GM19467 (cell line): ENCODE data around the gene MICAL2.

Source experiments
- ATAC-seq: cut with Tn5 transposase; IDR thresholded peaks from one replicate; pipeline ENCODE4 v1.9.1; 2021; ENCODE audit warnings: mild to moderate bottlenecking, moderate library complexity; ENCODE audit not compliant: unreplicated experiment

The MICAL2 gene

GRCh38 chr11:12222055-12222792 lies 111.8 kb downstream of the MICAL2 start:
- ATAC-seq: no peak

DNA sequence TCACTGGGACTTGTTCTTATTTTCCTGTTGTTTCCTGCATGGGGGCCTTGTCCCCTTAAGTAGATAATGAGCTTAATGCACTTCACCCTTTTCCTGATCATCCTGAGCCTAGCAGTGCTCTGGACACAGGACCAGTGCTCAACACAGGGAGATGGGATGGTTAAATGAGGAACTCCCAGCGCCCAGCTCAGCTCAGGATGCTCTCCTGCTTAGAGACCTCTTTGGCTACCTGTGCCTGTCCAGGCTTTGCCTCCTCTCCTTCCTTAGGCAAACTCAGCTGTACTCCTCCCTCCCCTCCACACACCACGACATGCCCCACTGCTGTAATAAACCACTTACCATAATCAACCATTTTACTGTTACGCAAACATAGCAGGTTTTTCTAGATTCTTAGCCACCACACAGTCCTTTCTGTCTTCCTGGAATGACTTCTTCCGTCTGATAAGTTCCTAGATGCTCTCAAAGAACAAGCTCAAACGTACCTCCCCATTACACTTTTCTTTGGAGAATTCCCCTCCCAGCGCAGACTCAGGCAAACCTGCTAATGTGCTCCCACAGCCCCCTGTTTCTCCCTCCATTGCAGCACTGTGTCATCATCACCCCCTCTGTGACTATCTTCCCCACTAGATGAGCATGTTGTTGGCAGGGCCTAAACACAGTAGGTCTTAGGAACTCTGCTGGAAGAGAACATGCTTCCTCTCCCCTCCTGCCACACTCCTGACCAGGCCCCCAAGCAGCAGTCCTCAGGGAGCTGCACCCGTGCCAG lies 113.6 kb downstream of the MICAL2 start:
- ATAC-seq: no peak

DNA sequence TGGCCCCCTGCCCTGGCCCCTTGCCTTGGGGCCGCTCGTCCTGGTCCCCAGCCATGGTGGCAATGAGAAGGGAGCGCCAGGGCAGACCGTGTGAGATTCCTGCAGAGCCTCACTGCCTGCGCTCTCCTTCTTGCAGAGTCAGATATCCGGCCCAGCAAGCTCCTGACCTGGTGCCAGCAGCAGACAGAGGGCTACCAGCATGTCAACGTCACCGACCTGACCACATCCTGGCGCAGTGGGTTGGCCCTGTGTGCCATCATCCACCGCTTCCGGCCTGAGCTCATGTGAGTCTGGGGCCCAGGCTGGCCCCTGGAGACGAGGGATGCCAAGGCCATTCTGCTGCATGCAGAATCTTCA lies 114.1 kb downstream of the MICAL2 start:
- ATAC-seq: peak; percentile 98

- no peak for ATAC-seq
Measured at GRCh38 chr11:12225046-12225739, 114.8 kb downstream of the MICAL2 start.

DNA sequence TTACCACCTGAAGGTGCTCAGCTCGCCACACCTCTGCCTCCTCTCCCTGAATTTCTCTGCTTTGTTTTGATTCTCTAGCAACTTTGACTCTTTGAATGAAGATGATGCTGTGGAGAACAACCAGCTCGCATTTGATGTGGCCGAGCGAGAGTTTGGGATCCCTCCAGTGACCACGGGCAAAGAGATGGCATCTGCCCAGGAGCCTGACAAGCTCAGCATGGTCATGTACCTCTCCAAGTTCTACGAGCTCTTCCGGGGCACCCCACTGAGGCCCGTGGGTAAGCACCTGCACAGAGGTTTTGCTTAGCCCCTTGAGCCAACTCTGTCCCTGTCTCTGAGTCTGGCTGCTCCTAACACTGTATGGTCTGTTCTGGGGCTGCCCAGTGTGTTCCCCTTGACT lies 115.7 kb downstream of the MICAL2 start:
- no peak for ATAC-seq

DNA sequence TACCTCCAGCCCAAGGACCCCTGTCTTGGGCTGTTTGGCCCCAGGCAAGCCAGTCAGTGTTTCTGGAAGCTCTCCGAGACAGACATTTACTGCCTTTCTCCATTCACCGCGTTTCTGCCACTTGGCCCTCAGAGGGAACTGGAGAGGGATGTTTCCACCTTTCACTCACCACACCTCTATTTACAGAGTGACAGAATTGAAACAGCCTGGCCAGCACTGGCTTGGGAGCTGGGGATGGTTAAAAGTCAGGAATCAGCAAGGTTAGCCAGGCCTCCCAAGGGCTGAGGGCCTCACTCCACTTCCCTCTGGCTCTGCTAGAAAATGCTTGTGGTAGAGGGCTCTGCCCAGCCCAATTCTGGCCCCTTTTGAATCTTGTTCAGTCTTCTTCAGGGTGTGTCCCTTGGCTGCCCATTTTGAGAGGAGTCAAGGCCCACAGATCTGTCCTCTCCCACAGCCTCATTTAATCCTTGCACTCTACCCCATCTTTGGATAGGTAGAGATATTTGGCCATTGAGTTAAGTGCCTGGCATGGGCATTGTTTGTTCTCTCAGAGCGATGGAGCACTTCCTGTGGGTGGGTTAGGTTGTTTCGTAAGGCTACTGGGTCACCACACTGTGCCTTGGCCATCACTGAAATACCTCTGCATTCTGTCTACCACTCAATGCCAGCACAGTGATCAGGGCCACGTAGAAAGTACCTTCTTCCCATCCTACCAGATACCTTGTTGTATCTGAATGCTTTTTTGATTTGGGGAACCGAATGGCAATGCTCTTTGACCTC lies 119.2 kb downstream of the MICAL2 start:
- ATAC-seq: no peak

- no peak for ATAC-seq
Measured at GRCh38 chr11:12232160-12232559, 121.8 kb downstream of the MICAL2 start.

- ATAC-seq: no peak
Measured at GRCh38 chr11:12232817-12233601, 122.6 kb downstream of the MICAL2 start.

- no peak for ATAC-seq
Measured at GRCh38 chr11:12233602-12233925, 123.2 kb downstream of the MICAL2 start.

GRCh38 chr11:12234221-12234620 lies 123.8 kb downstream of the MICAL2 start:
- no peak for ATAC-seq

DNA sequence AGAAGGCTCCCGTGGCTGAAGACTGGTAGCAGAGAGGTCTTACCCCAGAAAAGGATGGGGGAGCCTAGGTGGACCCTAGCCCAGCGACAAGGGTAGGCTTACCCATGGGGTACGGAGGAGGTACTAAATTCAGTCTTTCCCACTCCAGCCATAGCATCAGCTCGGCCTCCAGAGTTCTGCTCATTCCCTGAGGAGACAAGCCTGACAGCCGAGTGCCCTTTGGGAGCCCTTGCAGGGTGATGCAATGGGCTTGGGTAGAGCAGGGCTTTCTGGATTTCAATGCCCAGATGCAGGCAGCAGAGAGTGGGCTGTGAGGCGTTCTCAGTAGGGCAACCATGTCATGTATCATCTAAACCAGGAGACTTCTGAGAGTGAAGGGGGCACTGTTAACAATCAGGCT lies 124.7 kb downstream of the MICAL2 start:
- no peak for ATAC-seq

- ATAC-seq: peak; percentile 14
Measured at GRCh38 chr11:12235553-12235946, 125.2 kb downstream of the MICAL2 start.

DNA sequence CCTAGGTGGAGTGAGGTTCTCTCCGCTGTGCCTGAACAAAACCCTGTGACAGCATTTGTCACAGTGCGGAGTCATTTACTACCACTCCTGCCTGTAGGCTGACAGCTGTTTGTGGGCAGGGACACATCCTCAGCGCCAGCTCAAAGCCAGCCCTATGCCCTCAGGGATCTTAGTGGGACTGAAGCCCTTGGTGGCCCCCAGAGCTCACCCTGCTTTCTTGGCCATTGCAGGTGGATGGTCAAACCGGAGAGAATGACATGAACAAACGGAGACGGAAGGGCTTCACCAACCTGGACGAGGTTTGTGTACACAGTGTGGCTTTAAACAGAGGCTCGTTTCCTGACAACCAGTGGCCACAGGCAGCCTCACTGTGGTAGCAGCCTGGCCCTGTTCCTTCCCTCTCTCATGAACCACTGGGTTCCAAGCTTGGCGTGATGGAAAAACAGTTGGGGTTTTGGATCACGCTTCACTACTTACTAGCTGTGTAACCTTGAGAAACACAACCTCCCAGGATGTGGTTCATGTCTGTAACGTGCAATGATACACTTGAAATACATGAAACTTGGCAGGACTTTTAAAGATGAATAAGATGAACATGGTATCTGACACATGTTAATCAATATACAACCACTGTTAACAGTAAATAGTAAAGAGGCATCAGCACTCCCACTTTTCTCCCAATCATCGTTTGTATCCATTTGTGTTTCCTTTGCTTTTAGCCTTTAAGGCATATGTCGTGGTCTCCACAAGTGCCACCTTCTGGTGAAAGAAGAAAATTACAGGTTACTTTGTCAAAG lies 125.8 kb downstream of the MICAL2 start:
- peak; percentile 64 for ATAC-seq

DNA sequence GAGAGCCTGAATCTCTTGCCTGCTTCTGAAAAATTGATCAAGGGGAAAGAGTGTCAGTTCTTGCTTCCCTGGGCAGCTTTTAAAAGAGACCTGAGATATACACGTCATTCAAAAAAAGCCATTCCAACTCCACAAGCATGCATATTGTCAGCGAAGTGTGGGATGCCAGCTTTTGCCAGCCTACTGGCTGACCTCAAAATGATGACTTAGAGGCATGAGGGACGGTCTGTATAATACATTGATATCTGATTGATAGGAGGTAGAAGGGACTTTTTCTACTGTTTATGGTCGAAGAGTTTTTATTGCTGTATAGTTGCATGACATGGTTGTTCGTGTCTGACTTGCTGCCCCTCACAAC lies 126.3 kb downstream of the MICAL2 start:
- ATAC-seq: no peak

- ATAC-seq: no peak
Measured at GRCh38 chr11:12237381-12237784, 127.0 kb downstream of the MICAL2 start.

- ATAC-seq: no peak
Measured at GRCh38 chr11:12238420-12238819, 128.0 kb downstream of the MICAL2 start.

DNA sequence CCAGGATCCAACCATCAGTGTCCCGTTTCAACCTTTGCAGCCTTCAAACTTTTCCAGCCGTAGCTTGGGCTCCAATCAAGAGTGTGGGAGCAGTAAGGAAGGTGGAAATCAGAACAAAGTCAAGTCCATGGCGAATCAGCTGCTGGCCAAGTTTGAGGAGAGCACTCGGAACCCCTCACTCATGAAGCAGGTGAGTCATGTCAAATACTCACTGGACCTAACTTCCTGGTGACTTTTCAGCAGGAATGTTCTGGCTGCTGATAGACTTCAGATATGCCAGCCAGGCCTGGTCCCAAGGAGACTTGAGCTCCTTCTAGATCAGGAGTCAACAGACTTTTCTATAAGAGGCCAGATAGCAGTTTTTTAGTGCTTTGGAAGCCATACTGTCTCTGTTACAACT lies 129.0 kb downstream of the MICAL2 start:
- ATAC-seq: no peak

- ATAC-seq: no peak
Measured at GRCh38 chr11:12239804-12240371, 129.5 kb downstream of the MICAL2 start.

- ATAC-seq: no peak
Measured at GRCh38 chr11:12240677-12241076, 130.3 kb downstream of the MICAL2 start.
